ENCODE results near the gene NPC1L1.

- TF ChIP-seq ZBTB33 (IDR thresholded peaks at IDR 0.05; ENCODE audit: extremely low read depth, insufficient replicate concordance, low read length), result no peak
- no peak for TF ChIP-seq POLR2AphosphoS5 (IDR thresholded peaks at IDR 0.05; ENCODE audit: low read depth, low read length)
- TF ChIP-seq, protein P1, sequence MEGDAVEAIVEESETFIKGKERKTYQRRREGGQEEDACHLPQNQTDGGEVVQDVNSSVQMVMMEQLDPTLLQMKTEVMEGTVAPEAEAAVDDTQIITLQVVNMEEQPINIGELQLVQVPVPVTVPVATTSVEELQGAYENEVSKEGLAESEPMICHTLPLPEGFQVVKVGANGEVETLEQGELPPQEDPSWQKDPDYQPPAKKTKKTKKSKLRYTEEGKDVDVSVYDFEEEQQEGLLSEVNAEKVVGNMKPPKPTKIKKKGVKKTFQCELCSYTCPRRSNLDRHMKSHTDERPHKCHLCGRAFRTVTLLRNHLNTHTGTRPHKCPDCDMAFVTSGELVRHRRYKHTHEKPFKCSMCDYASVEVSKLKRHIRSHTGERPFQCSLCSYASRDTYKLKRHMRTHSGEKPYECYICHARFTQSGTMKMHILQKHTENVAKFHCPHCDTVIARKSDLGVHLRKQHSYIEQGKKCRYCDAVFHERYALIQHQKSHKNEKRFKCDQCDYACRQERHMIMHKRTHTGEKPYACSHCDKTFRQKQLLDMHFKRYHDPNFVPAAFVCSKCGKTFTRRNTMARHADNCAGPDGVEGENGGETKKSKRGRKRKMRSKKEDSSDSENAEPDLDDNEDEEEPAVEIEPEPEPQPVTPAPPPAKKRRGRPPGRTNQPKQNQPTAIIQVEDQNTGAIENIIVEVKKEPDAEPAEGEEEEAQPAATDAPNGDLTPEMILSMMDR (IDR thresholded peaks at IDR 0.05 in 2 of 3, conservative IDR thresholded peaks at IDR 0.05 in 1 of 3; ENCODE audit: borderline replicate concordance in 1 of 3, insufficient read depth in 1 of 3, low read depth in 2 of 3, low read length in 2 of 3), result no peak
- TF ChIP-seq EGR1 (IDR thresholded peaks at IDR 0.05; ENCODE audit: low read depth), result no peak
- no peak for TF ChIP-seq ELF1 (IDR thresholded peaks at IDR 0.05; ENCODE audit: borderline replicate concordance, low read depth)
Measured at GRCh38 chr7:44505595-44505994, 35.5 kb downstream of the NPC1L1 start.

Data from HCT116 (cell line).